Cardiac ventricle fibroblast (primary cell): ENCODE results near the gene RPL12. TPM values are rescaled to one million over a fixed set of nuclear protein-coding genes. Genes with fewer than 3 reads are reported as not detected.

Source experiments
- total RNA-seq: library from RNA; depleted of rRNA; stranded (reverse); fragments of >200 nt; gene quantifications from 2 replicates; pipeline ENCODE4 v1.2.3, GENCODE V29; 2015

Gene RPL12
- total RNA-seq: 2,165 and 2,324 TPM in 2 replicates

GRCh38 chr9:127450830-127451607 is at the start of gene RPL12, which contains the start of gene LRSAM1:
Gene RPL12, minus strand, starts transcription at chr9:127451406. Its CDS starts 89 bp downstream, at chr9:127451317.
Gene LRSAM1, plus strand, starts transcription at chr9:127451510. Its CDS starts 3,018 bp downstream, at chr9:127454528.

GRCh38 chr9:127423934-127424675 is 27.1 kb downstream of the RPL12 start, which contains the start of gene ZNF79:
Gene ZNF79, plus strand, starts transcription at chr9:127424382. Its CDS starts 406 bp downstream, at chr9:127424788.

Other genes starting within 250 kb of the RPL12 start
- 2.1 and 3.9 TPM in 2 replicates for gene GARNL3, start 186.6 kb downstream of the RPL12 start, total RNA-seq
- gene SLC2A8, start 54.2 kb downstream of the RPL12 start, total RNA-seq: 6.7 and 7.7 TPM in 2 replicates
- 5.4 and 7.8 TPM in 2 replicates for gene ZNF79, start 27.0 kb downstream of the RPL12 start, total RNA-seq
- 9.5 and 16.3 TPM in 2 replicates for gene LRSAM1, start 104 bp upstream of the RPL12 start, total RNA-seq
- 51.5 and 85.1 TPM in 2 replicates for gene STXBP1, start 160.9 kb upstream of the RPL12 start, total RNA-seq